HFF-Myc (cell line): ENCODE measurements around the gene FAM171A2.

Experiments
- DNase-seq: peaks from one replicate; pipeline ENCODE4 v3.0.0-alpha.2; 2011; ENCODE audit warnings: low read depth; ENCODE audit errors: extremely low read depth
- H3K4me3 ChIP-seq: replicated peaks from 2 replicates; pipeline ENCODE4 v1.5.1; 2011; ENCODE audit warnings: low read depth, mild to moderate bottlenecking, control low read depth, low read length
- TF ChIP-seq, protein P1 (sequence below): IDR thresholded peaks from 2 replicates; pipeline ENCODE4 v1.5.1; 2012; ENCODE audit warnings: mild to moderate bottlenecking, low read depth, low read length, control low read depth; ENCODE audit errors: missing control alignments

The FAM171A2 gene

GRCh38 chr17:44352828-44353671 lies 10.6 kb downstream of the FAM171A2 start:
- no peak for DNase-seq
- TF ChIP-seq, protein P1, sequence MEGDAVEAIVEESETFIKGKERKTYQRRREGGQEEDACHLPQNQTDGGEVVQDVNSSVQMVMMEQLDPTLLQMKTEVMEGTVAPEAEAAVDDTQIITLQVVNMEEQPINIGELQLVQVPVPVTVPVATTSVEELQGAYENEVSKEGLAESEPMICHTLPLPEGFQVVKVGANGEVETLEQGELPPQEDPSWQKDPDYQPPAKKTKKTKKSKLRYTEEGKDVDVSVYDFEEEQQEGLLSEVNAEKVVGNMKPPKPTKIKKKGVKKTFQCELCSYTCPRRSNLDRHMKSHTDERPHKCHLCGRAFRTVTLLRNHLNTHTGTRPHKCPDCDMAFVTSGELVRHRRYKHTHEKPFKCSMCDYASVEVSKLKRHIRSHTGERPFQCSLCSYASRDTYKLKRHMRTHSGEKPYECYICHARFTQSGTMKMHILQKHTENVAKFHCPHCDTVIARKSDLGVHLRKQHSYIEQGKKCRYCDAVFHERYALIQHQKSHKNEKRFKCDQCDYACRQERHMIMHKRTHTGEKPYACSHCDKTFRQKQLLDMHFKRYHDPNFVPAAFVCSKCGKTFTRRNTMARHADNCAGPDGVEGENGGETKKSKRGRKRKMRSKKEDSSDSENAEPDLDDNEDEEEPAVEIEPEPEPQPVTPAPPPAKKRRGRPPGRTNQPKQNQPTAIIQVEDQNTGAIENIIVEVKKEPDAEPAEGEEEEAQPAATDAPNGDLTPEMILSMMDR, result no peak
- no peak overlapping the region for H3K4me3 ChIP-seq

DNA sequence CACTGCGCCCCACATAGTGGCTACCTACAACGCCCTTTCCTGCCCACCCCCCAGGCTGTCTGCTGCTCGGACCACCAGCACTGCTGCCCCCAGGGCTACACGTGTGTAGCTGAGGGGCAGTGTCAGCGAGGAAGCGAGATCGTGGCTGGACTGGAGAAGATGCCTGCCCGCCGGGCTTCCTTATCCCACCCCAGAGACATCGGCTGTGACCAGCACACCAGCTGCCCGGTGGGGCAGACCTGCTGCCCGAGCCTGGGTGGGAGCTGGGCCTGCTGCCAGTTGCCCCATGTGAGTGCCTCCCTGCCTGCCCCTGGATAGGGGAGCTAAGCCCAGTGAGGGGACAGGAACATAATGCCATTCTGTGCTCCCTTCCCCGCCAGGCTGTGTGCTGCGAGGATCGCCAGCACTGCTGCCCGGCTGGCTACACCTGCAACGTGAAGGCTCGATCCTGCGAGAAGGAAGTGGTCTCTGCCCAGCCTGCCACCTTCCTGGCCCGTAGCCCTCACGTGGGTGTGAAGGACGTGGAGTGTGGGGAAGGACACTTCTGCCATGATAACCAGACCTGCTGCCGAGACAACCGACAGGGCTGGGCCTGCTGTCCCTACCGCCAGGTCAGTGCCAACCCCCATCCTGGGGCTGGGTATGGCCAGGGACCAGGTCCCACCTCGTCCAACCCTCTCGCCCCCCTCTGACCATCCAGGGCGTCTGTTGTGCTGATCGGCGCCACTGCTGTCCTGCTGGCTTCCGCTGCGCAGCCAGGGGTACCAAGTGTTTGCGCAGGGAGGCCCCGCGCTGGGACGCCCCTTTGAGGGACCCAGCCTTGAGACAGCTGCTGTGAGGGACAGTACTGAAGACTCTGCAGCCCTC lies 11.5 kb downstream of the FAM171A2 start:
- no peak for DNase-seq
- no peak overlapping the region for H3K4me3 ChIP-seq
- TF ChIP-seq, protein P1, result no peak

- TF ChIP-seq, protein P1, result no peak
- DNase-seq, result no peak
- H3K4me3 ChIP-seq, result no peak overlapping the region
These were observed 12.2 kb downstream of the FAM171A2 start for GRCh38 chr17:44351464-44351863.

DNA sequence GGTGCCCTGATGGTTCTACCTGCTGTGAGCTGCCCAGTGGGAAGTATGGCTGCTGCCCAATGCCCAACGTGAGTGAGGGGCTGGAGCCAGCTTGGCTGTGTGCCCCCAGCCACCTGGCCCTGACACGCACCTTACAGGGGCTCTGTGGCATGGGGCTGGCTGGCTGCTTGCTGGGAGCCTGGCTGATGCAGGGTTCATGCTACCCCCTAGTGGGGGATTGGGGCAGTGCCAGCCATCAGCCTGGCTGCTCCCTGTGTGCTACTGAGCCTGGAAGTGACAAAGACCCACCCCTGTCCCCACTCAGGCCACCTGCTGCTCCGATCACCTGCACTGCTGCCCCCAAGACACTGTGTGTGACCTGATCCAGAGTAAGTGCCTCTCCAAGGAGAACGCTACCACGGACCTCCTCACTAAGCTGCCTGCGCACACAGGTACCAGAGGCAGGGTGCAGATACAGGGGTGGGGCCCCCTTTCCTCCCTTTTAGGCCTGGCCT lies 12.9 kb downstream of the FAM171A2 start:
- no peak overlapping the region for H3K4me3 ChIP-seq
- DNase-seq, result no peak
- TF ChIP-seq, protein P1, result peak; percentile 84

GRCh38 chr17:44349553-44350070 lies 14.0 kb downstream of the FAM171A2 start:
- DNase-seq, result no peak
- TF ChIP-seq, protein P1, result no peak
- no peak overlapping the region for H3K4me3 ChIP-seq

DNA sequence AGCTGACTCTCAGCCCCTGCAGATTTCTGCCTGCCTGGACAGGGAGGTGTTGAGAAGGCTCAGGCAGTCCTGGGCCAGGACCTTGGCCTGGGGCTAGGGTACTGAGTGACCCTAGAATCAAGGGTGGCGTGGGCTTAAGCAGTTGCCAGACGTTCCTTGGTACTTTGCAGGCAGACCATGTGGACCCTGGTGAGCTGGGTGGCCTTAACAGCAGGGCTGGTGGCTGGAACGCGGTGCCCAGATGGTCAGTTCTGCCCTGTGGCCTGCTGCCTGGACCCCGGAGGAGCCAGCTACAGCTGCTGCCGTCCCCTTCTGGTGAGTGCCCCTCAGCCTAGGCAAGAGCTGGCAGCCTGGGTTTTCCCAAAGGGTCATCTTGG lies 14.7 kb downstream of the FAM171A2 start:
- H3K4me3 ChIP-seq, result no peak overlapping the region
- no peak for DNase-seq
- TF ChIP-seq, protein P1, result no peak
